Thyroid gland (tissue), 4 donors: Measurements from ENCODE around the gene APEX1. TPM values are rescaled to one million over a fixed set of nuclear protein-coding genes. Genes with fewer than 3 reads are reported as not detected.

Source experiments
- DNase-seq, 2 donors: peaks; one replicate each; pipeline ENCODE4 v3.0.0-alpha.2; 2019
- H3K27ac ChIP-seq, 3 donors: fragments of 200-600 bp; sonication (generic); 1 replicate in 2 of 3; 2 replicates in 1 of 3; pipeline ENCODE4 v1.5.1; 2016 to 2019; ENCODE audit warnings: mild to moderate bottlenecking in 1 of 3, moderate library complexity in 1 of 3
- H3K27me3 ChIP-seq: fragments of 200-600 bp; sonication (generic); one replicate; pipeline ENCODE4 v1.5.1; 2019
- H3K36me3 ChIP-seq, 2 donors: fragments of 200-600 bp; sonication (generic); one replicate each; pipeline ENCODE4 v1.5.1; 2016 to 2019
- H3K4me1 ChIP-seq, 2 donors: fragments of 200-600 bp; sonication (generic); one replicate each; pipeline ENCODE4 v1.5.1; 2017 to 2019
- H3K4me3 ChIP-seq, 3 donors: fragments of 200-600 bp; sonication (generic); replicated peaks in 1 of 3; 1 replicate in 2 of 3; 2 replicates in 1 of 3; pipeline ENCODE4 v1.5.1; 2016; ENCODE audit warnings: mild to moderate bottlenecking in 1 of 3
- H3K9me3 ChIP-seq: fragments of 200-600 bp; sonication (generic); one replicate; pipeline ENCODE4 v1.5.1; 2017
- POLR2A ChIP-seq, 2 donors: fragments of 450-650 bp; IDR thresholded peaks; one replicate each; pipeline ENCODE4 v1.6.1; 2017; ENCODE audit warnings: antibody characterized with exemption in 2 of 2, mild to moderate bottlenecking in 2 of 2, moderate library complexity in 1 of 2
- WGBS, 2 donors: methylation state at CpG; one replicate each; pipeline ENCODE4 v1.1.5; 2017; 5-methylcytosine and 5-hydroxymethylcytosine counted together
- intact Hi-C: fragments of 100-400 bp; cut with DNase I; formaldehyde crosslinking; loops from one replicate; pipeline ENCODE4 v1.15.1; 2023
- total RNA-seq, 4 donors: library from RNA; depleted of rRNA; stranded (reverse); fragments of >200 nt; gene quantifications; one replicate each; pipeline ENCODE4 v1.2.3, GENCODE V29; 2016
- TF ChIP-seq, protein P1 (sequence below), 6 experiments: fragments of 200-600 bp in 3 of 6; fragments of 450-650 bp in 3 of 6; sonication (generic) in 3 of 6; IDR thresholded peaks; one replicate each; pipeline ENCODE4 v1.5.1; 2016 to 2019; ENCODE audit warnings: antibody characterized with exemption in 6 of 6, mild to moderate bottlenecking in 2 of 6, inconsistent platforms in 1 of 6, moderate library complexity in 1 of 6

Gene APEX1
- total RNA-seq, 4 donors from 2014 or later, result 133 to 179 (median 142) TPM

DNA sequence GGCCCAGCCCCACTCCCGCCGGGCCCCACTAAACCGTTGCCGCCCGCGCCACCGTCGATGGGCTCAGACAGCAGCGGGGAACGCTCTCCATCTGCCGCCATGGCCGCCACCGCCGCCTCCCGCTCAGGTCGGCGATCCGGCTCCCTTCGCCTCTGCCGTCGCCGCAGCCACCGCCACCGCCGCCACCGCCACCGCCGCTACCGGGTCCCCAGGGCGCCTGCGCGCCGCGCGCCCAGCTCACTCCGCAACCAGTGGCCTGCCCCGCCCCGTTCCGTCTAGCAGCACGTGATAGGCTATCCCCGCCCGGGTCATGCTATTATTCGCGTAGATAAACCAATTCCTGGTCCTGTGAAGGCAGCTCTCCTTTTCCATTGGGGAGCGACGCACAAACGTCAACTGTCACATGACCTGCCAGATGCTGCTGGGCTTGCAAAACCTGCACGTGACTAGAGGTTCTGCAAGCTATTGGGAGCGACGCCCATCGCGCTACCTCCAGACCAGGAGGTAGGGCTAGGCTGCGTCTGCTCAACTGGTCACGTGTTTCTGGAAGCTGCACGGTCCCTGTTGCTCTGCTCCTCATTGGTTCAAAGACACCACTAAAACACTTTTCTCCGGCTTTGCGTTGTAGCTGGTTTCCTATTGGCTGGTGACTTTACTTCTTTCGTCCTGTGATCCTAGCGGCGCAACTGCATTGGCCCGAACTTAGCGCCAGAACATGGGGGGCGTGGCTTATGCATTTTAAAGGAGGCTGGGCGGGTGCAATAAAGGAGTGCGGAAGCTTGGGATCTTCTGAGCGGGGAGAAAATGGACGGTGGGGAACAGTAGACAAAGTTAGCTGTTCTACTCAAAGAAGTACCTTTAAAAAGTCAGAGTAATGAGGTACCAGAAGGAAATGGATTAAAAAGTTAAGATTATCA, 6.5 kb downstream of the APEX1 start, which contains the start of gene PIP4P1:
Gene PIP4P1, minus strand, starts transcription at position 210 of the 917 bp plus-strand sequence. Its CDS starts 109 bp downstream, at position 101.
- Histone ChIP-seq H3K9me3 (no peaks in the 10 kb centered on the region), H3K36me3 (peaks cover 26 to 28% of the 10 kb centered on the region in 2 donors), H3K27ac (peak within 1 kb of the TSS; percentile 83 to 89 (median 86)), H3K4me3 (peak within 1 kb of the TSS; percentile 73 to 94 (median 80)), H3K4me1 (peaks cover 9 to 11% of the 10 kb centered on the region in 2 donors), H3K27me3 (no peaks in the 10 kb centered on the region)
- WGBS, 2 donors, result 0 to 1% methylated on average over 23 to 26 of the region's 67 CpGs
- intact Hi-C loops, result loop anchor here (10.0 kb wide), 1 partner anchor 47 kb away; the partner anchor contains the start of gene TEP1
- TF ChIP-seq, protein P1, sequence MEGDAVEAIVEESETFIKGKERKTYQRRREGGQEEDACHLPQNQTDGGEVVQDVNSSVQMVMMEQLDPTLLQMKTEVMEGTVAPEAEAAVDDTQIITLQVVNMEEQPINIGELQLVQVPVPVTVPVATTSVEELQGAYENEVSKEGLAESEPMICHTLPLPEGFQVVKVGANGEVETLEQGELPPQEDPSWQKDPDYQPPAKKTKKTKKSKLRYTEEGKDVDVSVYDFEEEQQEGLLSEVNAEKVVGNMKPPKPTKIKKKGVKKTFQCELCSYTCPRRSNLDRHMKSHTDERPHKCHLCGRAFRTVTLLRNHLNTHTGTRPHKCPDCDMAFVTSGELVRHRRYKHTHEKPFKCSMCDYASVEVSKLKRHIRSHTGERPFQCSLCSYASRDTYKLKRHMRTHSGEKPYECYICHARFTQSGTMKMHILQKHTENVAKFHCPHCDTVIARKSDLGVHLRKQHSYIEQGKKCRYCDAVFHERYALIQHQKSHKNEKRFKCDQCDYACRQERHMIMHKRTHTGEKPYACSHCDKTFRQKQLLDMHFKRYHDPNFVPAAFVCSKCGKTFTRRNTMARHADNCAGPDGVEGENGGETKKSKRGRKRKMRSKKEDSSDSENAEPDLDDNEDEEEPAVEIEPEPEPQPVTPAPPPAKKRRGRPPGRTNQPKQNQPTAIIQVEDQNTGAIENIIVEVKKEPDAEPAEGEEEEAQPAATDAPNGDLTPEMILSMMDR (IDR thresholded peaks at IDR 0.05), result peak in 1 of 6 experiments; percentile 9
- peak; percentile 63 to 82 for TF ChIP-seq POLR2A (IDR thresholded peaks at IDR 0.05)
- DNase-seq, result peak; percentile 99

DNA sequence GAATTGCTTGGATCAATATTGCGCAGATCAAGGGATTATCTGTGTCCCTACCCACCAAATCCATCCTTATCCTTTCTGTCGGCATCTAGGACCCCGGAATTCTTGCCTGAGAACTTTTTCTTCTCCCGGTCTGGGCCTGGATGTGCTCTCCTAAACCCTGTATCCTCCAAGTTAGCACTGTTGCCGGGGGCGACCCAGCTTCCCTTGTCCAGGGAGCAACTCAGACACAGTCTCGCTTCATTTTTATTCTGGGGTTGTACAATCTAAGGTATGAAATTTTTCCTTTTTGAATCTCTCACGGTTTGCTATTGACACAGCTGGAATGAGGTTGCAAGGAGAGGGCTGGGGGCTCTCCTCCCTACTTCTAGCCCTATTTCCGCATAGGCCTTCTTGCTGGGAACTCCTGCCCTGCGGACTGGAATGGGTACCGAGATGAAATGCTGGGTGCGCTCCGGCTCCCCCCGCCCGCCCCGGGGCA, 13.8 kb downstream of the APEX1 start:
- intact Hi-C loops, result loop anchor here (10.0 kb wide), 1 partner anchor 54 kb away; the partner anchor contains the start of gene TEP1
- H3K4me1 ChIP-seq, result peaks cover 10 to 13% of the 10 kb centered on the region in 2 donors
- peak overlapping the region; percentile 84 to 96 (median 86) for H3K27ac ChIP-seq
- H3K4me3 ChIP-seq, result peak overlapping the region in 2 of 3 donors; percentile 80 to 86
- H3K9me3 ChIP-seq, result no peaks in the 10 kb centered on the region
- peaks cover 0 to 2% of the 10 kb centered on the region in 2 donors for H3K36me3 ChIP-seq
- TF ChIP-seq POLR2A (IDR thresholded peaks at IDR 0.05), result no peak
- TF ChIP-seq, protein P1 (IDR thresholded peaks at IDR 0.05), result no peak
- H3K27me3 ChIP-seq, result no peaks in the 10 kb centered on the region
- WGBS, 2 donors, result 33 to 56% methylated on average over 9 to 15 of the region's 16 CpGs
- DNase-seq, result peak in 1 of 2 donors; percentile 20

DNA sequence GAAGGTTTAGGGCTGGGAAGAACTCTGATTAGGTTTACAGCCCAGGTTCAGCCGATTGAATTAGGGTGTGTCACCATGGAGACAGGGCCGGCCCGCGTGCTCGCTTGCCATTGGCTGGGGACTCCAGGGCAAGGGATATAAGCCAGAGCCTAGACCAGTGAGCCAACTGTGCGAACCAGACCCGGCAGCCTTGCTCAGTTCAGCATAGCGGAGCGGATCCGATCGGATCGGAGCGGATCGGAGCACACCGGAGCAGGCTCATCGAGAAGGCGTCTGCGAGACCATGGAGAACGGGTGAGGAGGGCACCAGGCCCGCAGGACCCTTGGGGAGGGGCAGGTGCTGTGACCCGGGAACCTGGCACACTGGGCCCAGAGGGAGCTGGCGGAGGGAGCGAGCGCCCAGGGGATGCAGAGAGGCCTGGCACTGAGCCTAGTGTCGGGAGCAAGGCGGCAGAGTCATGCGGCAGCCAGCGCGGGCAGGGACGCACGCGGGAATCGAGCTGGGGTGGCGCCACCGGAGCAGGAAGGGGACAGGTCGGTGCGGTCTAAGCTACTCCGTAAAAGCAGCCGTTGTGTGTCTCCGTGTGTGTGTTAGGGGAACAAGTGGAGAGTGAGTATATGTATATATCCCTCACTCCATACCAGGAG, 14.3 kb downstream of the APEX1 start, which contains the start of gene PNP:
Gene PNP, plus strand, starts transcription at position 165 of the 648 bp plus-strand sequence. Its CDS starts 119 bp downstream, at position 284.
- peaks cover under 1 to 3% of the 10 kb centered on the region in 2 donors for H3K36me3 ChIP-seq
- peaks cover 10 to 13% of the 10 kb centered on the region in 2 donors for H3K4me1 ChIP-seq
- intact Hi-C loops, result loop anchor here (10.0 kb wide), 1 partner anchor 55 kb away; the partner anchor contains the start of gene TEP1
- WGBS, 2 donors, result 0 to 1% methylated on average over 7 to 32 of the region's 40 CpGs
- peak; percentile 88 to 90 for DNase-seq
- H3K27ac ChIP-seq, result peak within 1 kb of the TSS; percentile 84 to 96 (median 86)
- H3K27me3 ChIP-seq, result no peaks in the 10 kb centered on the region
- TF ChIP-seq, protein P1 (IDR thresholded peaks at IDR 0.05), result no peak
- peak; percentile 77 to 97 for TF ChIP-seq POLR2A (IDR thresholded peaks at IDR 0.05)
- peak within 1 kb of the TSS; percentile 73 to 86 (median 80) for H3K4me3 ChIP-seq
- no peaks in the 10 kb centered on the region for H3K9me3 ChIP-seq

GRCh38 chr14:20469890-20470602, 15.0 kb downstream of the APEX1 start:
- Histone ChIP-seq H3K36me3 (peaks cover 8% of the 10 kb centered on the region in 2 donors), H3K4me3 (peak overlapping the region; percentile 73 to 86 (median 80)), H3K27ac (peak overlapping the region; percentile 84 to 96 (median 86)), H3K27me3 (no peaks in the 10 kb centered on the region), H3K9me3 (no peaks in the 10 kb centered on the region), H3K4me1 (peaks cover 10 to 13% of the 10 kb centered on the region in 2 donors)
- intact Hi-C loops, result loop anchor here (10.0 kb wide), 1 partner anchor 55 kb away; the partner anchor contains the start of gene TEP1
- peak; percentile 42 to 45 for DNase-seq
- no peak for TF ChIP-seq POLR2A (IDR thresholded peaks at IDR 0.05)
- TF ChIP-seq, protein P1 (IDR thresholded peaks at IDR 0.05), result no peak
- WGBS, 2 donors, result 2 to 4% methylated on average over 12 of the region's 12 CpGs
